Neuronal stem cell (in vitro differentiated cells): ENCODE measurements around the gene ASCC2.
"Not testable (repeated sequence)": the region's sequence is repeated elsewhere in the genome, so short reads cannot be mapped to it uniquely, and the experiment has no call there.

Experiments
- DNase-seq: peaks from one replicate; pipeline ENCODE4 v3.0.0-alpha.2; 2013; ENCODE audit warnings: low spot score
- H2AFZ ChIP-seq: one replicate; pipeline ENCODE4 v1.6.1; 2013; ENCODE audit warnings: mild to moderate bottlenecking, low read length, inconsistent platforms
- H2AK5ac ChIP-seq: 2 replicates; pipeline ENCODE4 v1.6.1; 2013; ENCODE audit warnings: low read depth, mild to moderate bottlenecking, inconsistent platforms, low read length, moderate library complexity, mixed read lengths
- H2BK120ac ChIP-seq: 2 replicates; pipeline ENCODE4 v1.6.1; 2013; ENCODE audit warnings: low read depth, mild to moderate bottlenecking, inconsistent platforms, low read length, moderate library complexity, mixed read lengths
- H2BK12ac ChIP-seq: one replicate; pipeline ENCODE4 v1.6.1; 2013; ENCODE audit warnings: low read length, inconsistent platforms
- H2BK15ac ChIP-seq: 2 replicates; pipeline ENCODE4 v1.6.1; 2013; ENCODE audit warnings: mild to moderate bottlenecking, low read length, inconsistent platforms, mixed read lengths
- H2BK5ac ChIP-seq: one replicate; pipeline ENCODE4 v1.6.1; 2013; ENCODE audit warnings: inconsistent platforms, mild to moderate bottlenecking, low read length, moderate library complexity
- H3K14ac ChIP-seq: one replicate; pipeline ENCODE4 v1.6.1; 2013; ENCODE audit warnings: low read length, inconsistent platforms
- H3K18ac ChIP-seq: 2 replicates; pipeline ENCODE4 v1.6.1; 2013; ENCODE audit warnings: low read length, inconsistent platforms
- H3K23ac ChIP-seq: 2 replicates; pipeline ENCODE4 v1.6.1; 2013; ENCODE audit warnings: low read depth, mild to moderate bottlenecking, mixed read lengths, low read length, inconsistent platforms; ENCODE audit not compliant: poor library complexity
- H3K27ac ChIP-seq: replicated peaks from 3 replicates; pipeline ENCODE4 v1.5.1; 2013; ENCODE audit warnings: low read length, inconsistent platforms
- H3K27me3 ChIP-seq, 3 experiments: 2 replicates each; pipeline ENCODE4 v1.6.1; 2013; ENCODE audit warnings: low read length in 3 of 3, mild to moderate bottlenecking in 2 of 3, inconsistent platforms in 1 of 3, low read depth in 1 of 3, mixed read lengths in 1 of 3, moderate library complexity in 1 of 3; ENCODE audit not compliant: control insufficient read depth in 3 of 3, insufficient read depth in 3 of 3
- H3K36me3 ChIP-seq, 2 donors: replicated peaks in 1 of 2; 2 replicates each; pipeline ENCODE4 v1.6.1; 2013; ENCODE audit warnings: low read length in 2 of 2; ENCODE audit not compliant: control insufficient read depth in 2 of 2, insufficient read depth in 2 of 2
- H3K4ac ChIP-seq: 2 replicates; pipeline ENCODE4 v1.6.1; 2013; ENCODE audit warnings: inconsistent platforms, mild to moderate bottlenecking, low read length, moderate library complexity
- H3K4me1 ChIP-seq, 2 donors: 1 replicate in 1 of 2; 2 replicates in 1 of 2; pipeline ENCODE4 v1.6.1; 2013; ENCODE audit warnings: low read length in 2 of 2, low read depth in 1 of 2; ENCODE audit not compliant: control insufficient read depth in 2 of 2, insufficient read depth in 1 of 2
- H3K4me2 ChIP-seq: one replicate; pipeline ENCODE4 v1.6.1; 2013; ENCODE audit warnings: mild to moderate bottlenecking, low read length, inconsistent platforms; ENCODE audit not compliant: insufficient read depth, poor library complexity, severe bottlenecking
- H3K4me3 ChIP-seq, 2 donors: 2 replicates each; pipeline ENCODE4 v1.5.1; 2013; ENCODE audit warnings: low read length in 2 of 2, mild to moderate bottlenecking in 2 of 2, inconsistent platforms in 1 of 2, moderate library complexity in 1 of 2
- H3K79me1 ChIP-seq: one replicate; pipeline ENCODE4 v1.6.1; 2013; ENCODE audit warnings: low read depth, mild to moderate bottlenecking, inconsistent platforms, low read length, moderate library complexity
- H3K9ac ChIP-seq: one replicate; pipeline ENCODE4 v1.6.1; 2013; ENCODE audit warnings: mild to moderate bottlenecking, low read depth, low read length, inconsistent platforms; ENCODE audit not compliant: poor library complexity
- H3K9me3 ChIP-seq, 2 donors: replicated peaks in 1 of 2; 2 replicates each; pipeline versions ENCODE3 to v1.6.1; 2013; ENCODE audit warnings: low read length in 2 of 2, mild to moderate bottlenecking in 2 of 2, inconsistent platforms in 1 of 2, low read depth in 1 of 2, mixed read lengths in 1 of 2, moderate library complexity in 1 of 2; ENCODE audit not compliant: control insufficient read depth in 2 of 2, insufficient read depth in 1 of 2
- H4K8ac ChIP-seq: one replicate; pipeline ENCODE4 v1.6.1; 2013; ENCODE audit warnings: low read depth, mild to moderate bottlenecking, inconsistent platforms, low read length, moderate library complexity
- H4K91ac ChIP-seq: one replicate; pipeline ENCODE4 v1.6.1; 2013; ENCODE audit warnings: low read length, low read depth, mild to moderate bottlenecking, inconsistent platforms; ENCODE audit not compliant: poor library complexity
- WGBS, 2 donors: extraction: QIAGEN DNeasy Blood & Tissue Kit; methylation state at CpG; one replicate each; pipeline ENCODE4 v1.1.7; 2013; ENCODE audit warnings: missing lambda C conversion rate in 2 of 2, mixed read lengths in 1 of 2; ENCODE audit not compliant: insufficient read length in 2 of 2, insufficient replicate concordance in 1 of 2; ENCODE audit errors: extremely low coverage in 2 of 2; 5-methylcytosine and 5-hydroxymethylcytosine counted together

Gene ASCC2

GRCh38 chr22:29830585-29830984, 7.5 kb downstream of the ASCC2 start:
- H3K4me1 ChIP-seq = peaks cover 0 to 2% of the 10 kb centered on the region in 2 donors

GRCh38 chr22:29827726-29828125, 10.3 kb downstream of the ASCC2 start:
- not testable (repeated sequence) for H3K4ac ChIP-seq, H3K4me2 ChIP-seq, H3K4me1 ChIP-seq, H3K9ac ChIP-seq, H2BK120ac ChIP-seq, H2BK15ac ChIP-seq, H4K91ac ChIP-seq, H2AK5ac ChIP-seq, H3K14ac ChIP-seq, H3K27me3 ChIP-seq, H3K4me3 ChIP-seq, H2BK5ac ChIP-seq, H3K23ac ChIP-seq, H3K79me1 ChIP-seq, H2BK12ac ChIP-seq, H3K9me3 ChIP-seq, H2AFZ ChIP-seq, DNase-seq, H4K8ac ChIP-seq, H3K27ac ChIP-seq, H3K18ac ChIP-seq
- WGBS, 2 donors = no CpG with 5 or more reads among the region's 1 CpG
- H3K36me3 ChIP-seq = peaks cover 4 to 68% of the 10 kb centered on the region in 2 donors

More at GRCh38 chr22:29830585-29830984, 7.5 kb downstream of the ASCC2 start:
- Histone ChIP-seq H3K14ac (no peak overlapping the region), H4K8ac (no peak overlapping the region), H4K91ac (no peak overlapping the region), H2BK15ac (no peak overlapping the region), H2BK120ac (no peak overlapping the region), H3K4me3 (no peak overlapping the region), H3K27ac (no peak overlapping the region), H2AFZ (no peak overlapping the region), H3K27me3 (no peaks in the 10 kb centered on the region), H3K36me3 (peaks cover 4 to 62% of the 10 kb centered on the region in 2 donors), H3K4me2 (no peak overlapping the region), H3K18ac (no peak overlapping the region), H3K4ac (no peak overlapping the region), H2BK12ac (no peak overlapping the region), H2BK5ac (no peak overlapping the region), H3K9me3 (no peaks in the 10 kb centered on the region), H3K23ac (no peak overlapping the region), H2AK5ac (no peak overlapping the region), H3K9ac (no peak overlapping the region), H3K79me1 (no peaks in the 10 kb centered on the region)
- no peak for DNase-seq
- WGBS, 2 donors = no CpG with 5 or more reads among the region's 8 CpGs

GRCh38 chr22:29827091-29827490, 11.0 kb downstream of the ASCC2 start:
- WGBS, 2 donors = no CpG with 5 or more reads among the region's 4 CpGs
- Histone ChIP-seq H2BK5ac (no peak overlapping the region), H3K27me3 (no peaks in the 10 kb centered on the region), H3K79me1 (no peaks in the 10 kb centered on the region), H3K4me1 (peaks cover 0 to 2% of the 10 kb centered on the region in 2 donors), H2AFZ (no peak overlapping the region), H2AK5ac (no peak overlapping the region), H3K4me3 (no peak overlapping the region), H3K36me3 (peaks cover 4 to 72% of the 10 kb centered on the region in 2 donors), H2BK15ac (no peak overlapping the region), H4K8ac (no peak overlapping the region), H3K9ac (no peak overlapping the region), H3K23ac (no peak overlapping the region), H4K91ac (no peak overlapping the region), H3K4ac (no peak overlapping the region), H3K18ac (no peak overlapping the region), H2BK12ac (no peak overlapping the region), H2BK120ac (no peak overlapping the region), H3K4me2 (no peak overlapping the region), H3K9me3 (no peaks in the 10 kb centered on the region), H3K14ac (no peak overlapping the region), H3K27ac (no peak overlapping the region)
- DNase-seq = no peak

- Histone ChIP-seq H3K9ac (no peak overlapping the region), H3K4me1 (peaks cover 0 to 2% of the 10 kb centered on the region in 2 donors), H3K14ac (no peak overlapping the region), H3K23ac (no peak overlapping the region), H3K18ac (no peak overlapping the region), H2AK5ac (no peak overlapping the region), H2AFZ (no peak overlapping the region), H4K8ac (no peak overlapping the region), H3K27me3 (no peaks in the 10 kb centered on the region), H3K9me3 (no peaks in the 10 kb centered on the region), H2BK12ac (no peak overlapping the region), H3K79me1 (no peaks in the 10 kb centered on the region), H4K91ac (no peak overlapping the region), H3K4ac (no peak overlapping the region), H3K4me2 (no peak overlapping the region), H3K4me3 (no peak overlapping the region), H2BK5ac (no peak overlapping the region), H2BK120ac (no peak overlapping the region), H3K36me3 (peaks cover 9 to 71% of the 10 kb centered on the region in 2 donors), H3K27ac (no peak overlapping the region), H2BK15ac (no peak overlapping the region)
- WGBS, 2 donors = no CpG with 5 or more reads among the region's 17 CpGs
- no peak for DNase-seq
These were observed 12.5 kb downstream of the ASCC2 start for GRCh38 chr22:29825578-29825977.
